ENCODE data around the gene IPMK.
A peak's percentile ranks its signal among the peaks of the same experiment; 100 is the strongest.
"Not testable (repeated sequence)": the region's sequence is repeated elsewhere in the genome, so short reads cannot be mapped to it uniquely, and the experiment has no call there.

The IPMK gene

GRCh38 chr10:58243269-58243668 is 24.4 kb downstream of the IPMK start:
- 0 out of 20 replicates have a peak overlapping the region, but pooled peaks of 1 of the 10 experiments have one; percentile 28 for H3K4me3 ChIP-seq
- H4K20me1 ChIP-seq = peaks cover 8 to 53% (median 30%) of the 10 kb centered on the region in 11 experiments; a peak in 15 of 22 replicates
- peaks cover 4 to 39% (median 26%) of the 10 kb centered on the region in 11 experiments; a peak in 21 of 22 replicates for H3K36me3 ChIP-seq
- TF ChIP-seq Cebpa-rat (IDR thresholded peaks at IDR 0.05) = no peak
- no peaks in the 10 kb centered on the region for H3K27me3 ChIP-seq
- no peak overlapping the region for H3K9ac ChIP-seq
- no peak overlapping the region for H3K4me2 ChIP-seq
- H3K9me3 ChIP-seq (replicated peaks in 1 of 11) = peaks cover 27 to 59% (median 47%) of the 10 kb centered on the region in 11 experiments
- peaks cover 14 to 31% (median 25%) of the 10 kb centered on the region in 10 experiments for H3K4me1 ChIP-seq
- H3K27ac ChIP-seq = no peak overlapping the region

GRCh38 chr10:58241346-58241745 is 26.3 kb downstream of the IPMK start:
- Histone ChIP-seq H3K27ac (0 out of 22 replicates have a peak overlapping the region, but pooled peaks of 1 of the 11 experiments have one; percentile 38), H3K4me3 (no peak overlapping the region), H3K4me1 (peaks cover 14 to 31% (median 25%) of the 10 kb centered on the region in 10 experiments), H3K27me3 (no peaks in the 10 kb centered on the region), H3K9me3 (replicated peaks in 1 of 11) (peaks cover 26 to 61% (median 49%) of the 10 kb centered on the region in 11 experiments), H4K20me1 (peaks cover 8 to 63% (median 33%) of the 10 kb centered on the region in 11 experiments; a peak in 15 of 22 replicates), H3K9ac (no peak overlapping the region; a peak in 1 of 22 replicates), H3K4me2 (peak overlapping the region in 10 of 11 experiments; percentile 11 to 61 (median 30); a peak in 15 of 22 replicates), H3K36me3 (peaks cover 22 to 58% (median 43%) of the 10 kb centered on the region in 11 experiments)
- no peak for TF ChIP-seq Cebpa-rat (IDR thresholded peaks at IDR 0.05)

GRCh38 chr10:58240531-58240930 is 27.2 kb downstream of the IPMK start:
- H4K20me1 ChIP-seq = peaks cover 8 to 63% (median 33%) of the 10 kb centered on the region in 11 experiments; a peak in 15 of 22 replicates
- H3K27me3 ChIP-seq = no peaks in the 10 kb centered on the region
- H3K9me3 ChIP-seq (replicated peaks in 1 of 11) = peaks cover 34 to 68% (median 56%) of the 10 kb centered on the region in 11 experiments
- no peak for TF ChIP-seq Cebpa-rat (IDR thresholded peaks at IDR 0.05)
- no peak overlapping the region for H3K27ac ChIP-seq
- no peak overlapping the region for H3K9ac ChIP-seq
- H3K4me3 ChIP-seq = no peak overlapping the region
- H3K4me2 ChIP-seq = peak overlapping the region; percentile 11 to 61 (median 28); a peak in 16 of 22 replicates
- H3K4me1 ChIP-seq = peaks cover 14 to 31% (median 25%) of the 10 kb centered on the region in 10 experiments
- peaks cover 31 to 66% (median 51%) of the 10 kb centered on the region in 11 experiments for H3K36me3 ChIP-seq

- peak overlapping the region in 10 of 11 experiments; percentile 2 to 61 (median 30); a peak in 13 of 22 replicates for H3K4me2 ChIP-seq
- H3K27me3 ChIP-seq = no peaks in the 10 kb centered on the region
- H3K4me3 ChIP-seq = no peak overlapping the region
- H3K27ac ChIP-seq = no peak overlapping the region
- H3K36me3 ChIP-seq = peaks cover 33 to 75% (median 54%) of the 10 kb centered on the region in 11 experiments
- H3K9me3 ChIP-seq (replicated peaks in 1 of 11) = peaks cover 36 to 68% (median 57%) of the 10 kb centered on the region in 11 experiments
- H3K9ac ChIP-seq = no peak overlapping the region
- TF ChIP-seq Cebpa-rat (IDR thresholded peaks at IDR 0.05) = no peak
- peaks cover 8 to 59% (median 33%) of the 10 kb centered on the region in 11 experiments; a peak in 15 of 22 replicates for H4K20me1 ChIP-seq
- peaks cover 14 to 29% (median 25%) of the 10 kb centered on the region in 10 experiments for H3K4me1 ChIP-seq
These were observed 28.0 kb downstream of the IPMK start for GRCh38 chr10:58239561-58240169.

- no peak overlapping the region for H3K9ac ChIP-seq
These were observed 30.5 kb downstream of the IPMK start for GRCh38 chr10:58237014-58237834.

GRCh38 chr10:58229856-58230255 is 37.8 kb downstream of the IPMK start:
- Histone ChIP-seq H3K9me3 (replicated peaks in 1 of 11) (peaks cover 4 to 27% (median 16%) of the 10 kb centered on the region in 11 experiments), H4K20me1 (peaks cover 0 to 59% (median 0%) of the 10 kb centered on the region in 11 experiments; a peak in 4 of 22 replicates), H3K36me3 (peaks cover 70 to 99% (median 84%) of the 10 kb centered on the region in 11 experiments)
- H3K27ac ChIP-seq, H3K4me3 ChIP-seq, H3K9ac ChIP-seq, H3K4me2 ChIP-seq, H3K4me1 ChIP-seq, H3K27me3 ChIP-seq: not testable (repeated sequence)

More at GRCh38 chr10:58237014-58237834, 30.5 kb downstream of the IPMK start:
- H3K9me3 ChIP-seq (replicated peaks in 1 of 11) = peaks cover 18 to 55% (median 41%) of the 10 kb centered on the region in 11 experiments
- no peak overlapping the region for H3K27ac ChIP-seq
- H3K36me3 ChIP-seq = peaks cover 30 to 76% (median 48%) of the 10 kb centered on the region in 11 experiments
- no peak overlapping the region for H3K4me2 ChIP-seq
- H3K4me3 ChIP-seq = no peak overlapping the region
- TF ChIP-seq Cebpa-rat (IDR thresholded peaks at IDR 0.05) = no peak
- peaks cover 14 to 35% (median 25%) of the 10 kb centered on the region in 10 experiments for H3K4me1 ChIP-seq
- no peaks in the 10 kb centered on the region for H3K27me3 ChIP-seq
- peaks cover 8 to 55% (median 33%) of the 10 kb centered on the region in 11 experiments; a peak in 15 of 22 replicates for H4K20me1 ChIP-seq

- Histone ChIP-seq H3K27me3 (no peaks in the 10 kb centered on the region), H3K4me2 (no peak overlapping the region), H3K9ac (no peak overlapping the region), H3K4me1 (no peaks in the 10 kb centered on the region), H3K9me3 (replicated peaks in 1 of 11) (no peaks in the 10 kb centered on the region), H3K36me3 (peaks cover 66 to 99% (median 82%) of the 10 kb centered on the region in 11 experiments), H4K20me1 (peaks cover 0 to 60% (median 0%) of the 10 kb centered on the region in 11 experiments; a peak in 6 of 22 replicates), H3K27ac (no peak overlapping the region), H3K4me3 (no peak overlapping the region)
- no peak for TF ChIP-seq Cebpa-rat (IDR thresholded peaks at IDR 0.05)
These were observed 42.0 kb downstream of the IPMK start for GRCh38 chr10:58225654-58226053.

GRCh38 chr10:58220769-58221451 is 46.8 kb downstream of the IPMK start:
- peaks cover 0 to 65% (median 6%) of the 10 kb centered on the region in 11 experiments; a peak in 9 of 22 replicates for H4K20me1 ChIP-seq
- TF ChIP-seq Cebpa-rat (IDR thresholded peaks at IDR 0.05) = no peak

More at GRCh38 chr10:58220769-58221451, 46.8 kb downstream of the IPMK start:
- H3K4me2 ChIP-seq = no peak overlapping the region
- no peaks in the 10 kb centered on the region for H3K27me3 ChIP-seq
- no peak overlapping the region for H3K27ac ChIP-seq
- no peaks in the 10 kb centered on the region for H3K9me3 ChIP-seq (replicated peaks in 1 of 11)
- no peak overlapping the region for H3K9ac ChIP-seq
- H3K36me3 ChIP-seq = peaks cover 51 to 99% (median 75%) of the 10 kb centered on the region in 11 experiments
- no peak overlapping the region for H3K4me3 ChIP-seq
- no peaks in the 10 kb centered on the region for H3K4me1 ChIP-seq

Data from BLaER1 treated with 17β-estradiol and CSF1 and Interleukin-3, amounts not matched to agents 10 nM and 100 nM (cell line).